IMR-90 (cell line): ENCODE results near the gene ANO10.

ENCODE experiments used
- CHD1 ChIP-seq: IDR thresholded peaks from 2 replicates; pipeline ENCODE4 v1.6.1; 2012; ENCODE audit warnings: low read depth, low read length, improper control_type of control experiment
- CTCF ChIP-seq: conservative IDR thresholded peaks from 2 replicates; pipeline ENCODE4 v1.5.1; 2012; ENCODE audit warnings: mild to moderate bottlenecking, low read depth, low read length, improper control_type of control experiment
- POLR2A ChIP-seq: IDR thresholded peaks from 2 replicates; pipeline ENCODE4 v1.6.1; 2012; ENCODE audit warnings: mild to moderate bottlenecking, low read depth, low read length
- RFX5 ChIP-seq: IDR thresholded peaks from 2 replicates; pipeline ENCODE4 v1.8.0; 2012; ENCODE audit warnings: low read depth, mild to moderate bottlenecking, low read length, moderate library complexity
- SMC3 ChIP-seq: fragments of 150-350 bp; IDR thresholded peaks from 2 replicates; pipeline ENCODE4 v1.6.1; 2016; ENCODE audit warnings: low read depth, mild to moderate bottlenecking, antibody characterized with exemption, low read length, moderate library complexity
- TF ChIP-seq, protein P1 (sequence below): fragments of 150-350 bp; IDR thresholded peaks from 2 replicates; pipeline ENCODE4 v1.6.1; 2016; ENCODE audit warnings: low read depth, mild to moderate bottlenecking, low read length, moderate library complexity, borderline replicate concordance

GRCh38 chr3:43522727-43523362 lies 99.0 kb downstream of the ANO10 start:
- no peak for TF ChIP-seq POLR2A
- TF ChIP-seq CTCF, result no peak
- no peak for TF ChIP-seq SMC3
- TF ChIP-seq CHD1, result no peak
- no peak for TF ChIP-seq RFX5
- TF ChIP-seq, protein P1, sequence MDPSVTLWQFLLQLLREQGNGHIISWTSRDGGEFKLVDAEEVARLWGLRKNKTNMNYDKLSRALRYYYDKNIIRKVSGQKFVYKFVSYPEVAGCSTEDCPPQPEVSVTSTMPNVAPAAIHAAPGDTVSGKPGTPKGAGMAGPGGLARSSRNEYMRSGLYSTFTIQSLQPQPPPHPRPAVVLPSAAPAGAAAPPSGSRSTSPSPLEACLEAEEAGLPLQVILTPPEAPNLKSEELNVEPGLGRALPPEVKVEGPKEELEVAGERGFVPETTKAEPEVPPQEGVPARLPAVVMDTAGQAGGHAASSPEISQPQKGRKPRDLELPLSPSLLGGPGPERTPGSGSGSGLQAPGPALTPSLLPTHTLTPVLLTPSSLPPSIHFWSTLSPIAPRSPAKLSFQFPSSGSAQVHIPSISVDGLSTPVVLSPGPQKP, result no peak
